Sciatic nerve (tissue), 2 donors: ENCODE measurements around the gene HSPBAP1. TPM values are rescaled to one million over a fixed set of nuclear protein-coding genes. Genes with fewer than 3 reads are reported as not detected.

ENCODE experiments used
- ATAC-seq: fragments of 200-7000 bp; cut with Tn5 transposase; one replicate; pipeline ENCODE4 v1.9.1; 2020; ENCODE audit warnings: mild to moderate bottlenecking, moderate library complexity
- DNase-seq: peaks from one replicate; pipeline ENCODE4 v3.0.0-alpha.2; 2020; ENCODE audit warnings: low spot score
- intact Hi-C: fragments of 100-400 bp; cut with DNase I; formaldehyde crosslinking; loops from one replicate; pipeline ENCODE4 v1.14.2; 2022
- total RNA-seq: library from RNA; stranded (reverse); fragmentation: NEBNext Ultra II Directional; extraction: Animal tissue kit (Norgen Biotek cat#: 25700); gene quantifications from one replicate; pipeline ENCODE4 v1.2.1, GENCODE V29; 2021
- donor health status: DM: no; HTN: no; CAD: no.
- donor health status: DM: no; HTN: no; CAD: no.

The HSPBAP1 gene, protein sequence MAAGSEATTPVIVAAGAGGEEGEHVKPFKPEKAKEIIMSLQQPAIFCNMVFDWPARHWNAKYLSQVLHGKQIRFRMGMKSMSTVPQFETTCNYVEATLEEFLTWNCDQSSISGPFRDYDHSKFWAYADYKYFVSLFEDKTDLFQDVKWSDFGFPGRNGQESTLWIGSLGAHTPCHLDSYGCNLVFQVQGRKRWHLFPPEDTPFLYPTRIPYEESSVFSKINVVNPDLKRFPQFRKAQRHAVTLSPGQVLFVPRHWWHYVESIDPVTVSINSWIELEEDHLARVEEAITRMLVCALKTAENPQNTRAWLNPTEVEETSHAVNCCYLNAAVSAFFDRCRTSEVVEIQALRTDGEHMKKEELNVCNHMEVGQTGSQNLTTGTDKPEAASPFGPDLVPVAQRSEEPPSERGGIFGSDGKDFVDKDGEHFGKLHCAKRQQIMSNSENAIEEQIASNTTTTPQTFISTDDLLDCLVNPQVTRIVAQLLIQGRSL
- total RNA-seq, result 15.9 TPM

DNA sequence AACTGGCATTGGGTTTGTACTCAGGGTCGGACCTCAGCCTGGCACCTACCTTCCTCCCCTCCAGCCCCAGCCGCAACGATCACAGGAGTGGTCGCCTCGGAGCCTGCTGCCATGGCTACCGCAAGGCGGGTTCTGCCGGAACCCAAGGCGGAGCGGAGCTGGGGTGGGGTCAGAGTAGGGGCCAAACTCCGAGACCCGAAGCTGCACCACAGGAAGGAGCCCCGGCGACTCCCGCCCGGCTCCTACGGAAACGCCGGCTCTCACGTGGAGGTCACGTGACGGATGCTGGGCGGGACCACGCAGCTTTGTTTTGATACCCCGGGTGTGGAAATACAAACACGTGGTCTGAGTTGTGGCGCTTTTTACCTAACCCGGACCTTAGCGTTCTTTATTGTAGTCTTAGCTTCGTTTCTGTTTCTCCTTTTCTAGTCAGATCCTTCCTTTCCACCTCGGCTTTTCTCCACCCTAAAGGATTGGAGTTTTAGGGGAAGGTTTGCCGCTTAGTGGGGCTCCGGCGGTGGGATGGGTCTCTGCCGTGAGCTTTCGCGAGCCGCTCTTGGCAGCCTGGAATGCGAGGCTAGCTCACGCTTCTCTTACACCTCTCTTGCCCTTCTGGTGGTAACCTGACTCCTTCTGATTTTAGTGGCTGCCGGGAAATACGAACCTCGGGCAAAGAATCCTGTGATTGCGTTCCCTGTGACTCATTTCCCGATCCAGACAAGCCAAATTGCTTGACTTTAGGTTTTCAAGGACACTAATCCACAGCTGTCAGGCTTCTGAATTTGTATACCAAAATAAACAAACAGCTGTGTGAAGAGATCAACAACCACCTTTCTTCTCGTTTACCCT lies at the start of gene HSPBAP1:
TSS of gene HSPBAP1 (minus strand) at position 264 of the 849 bp plus-strand sequence. CDS start at position 113, 151 bp downstream.
- DNase-seq (peak; percentile 96), ATAC-seq (peak; percentile 95)
- intact Hi-C loops, result no loop called here

DNA sequence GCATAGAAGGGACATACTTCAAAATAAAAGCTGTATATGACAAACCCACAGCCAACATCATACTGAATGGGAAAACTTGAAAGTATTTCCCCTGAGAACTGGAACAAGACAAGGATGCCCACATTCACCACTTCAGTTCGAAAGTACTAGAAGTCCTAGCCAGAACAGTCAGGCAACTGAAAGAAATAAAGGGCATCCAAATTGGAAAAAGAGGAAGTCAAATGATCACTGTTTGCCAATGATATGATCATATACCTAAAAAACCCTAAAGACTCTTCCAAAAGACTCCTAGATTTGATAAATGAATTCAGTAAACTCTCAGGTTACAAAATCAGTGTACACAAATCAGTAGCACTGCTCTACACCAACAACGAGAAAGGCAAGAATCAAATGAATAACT lies 42.0 kb upstream of the HSPBAP1 start:
- no peak for ATAC-seq
- no peak for DNase-seq
- intact Hi-C loops, result no loop called here

DNA sequence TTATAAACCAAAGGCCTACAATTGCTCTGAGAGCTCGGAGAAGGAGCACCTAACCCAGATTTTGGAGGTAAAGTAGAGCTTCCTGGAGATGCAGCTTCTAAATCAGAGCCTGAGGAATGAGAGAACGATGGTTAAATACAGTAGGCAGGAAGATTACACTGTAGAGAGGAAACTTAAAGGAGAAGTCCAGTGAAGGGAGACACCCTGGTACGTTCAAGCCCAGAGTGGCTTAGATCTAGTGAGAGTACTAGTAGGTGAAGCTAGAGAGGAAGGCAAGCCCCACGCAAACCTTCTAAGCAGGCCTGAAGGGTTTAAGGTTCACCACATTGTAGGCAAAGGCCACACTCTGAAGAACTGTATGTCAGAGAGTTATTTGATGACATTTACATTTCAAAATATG lies 34.6 kb upstream of the HSPBAP1 start:
- DNase-seq (no peak), ATAC-seq (no peak)
- intact Hi-C loops, result no loop called here

DNA sequence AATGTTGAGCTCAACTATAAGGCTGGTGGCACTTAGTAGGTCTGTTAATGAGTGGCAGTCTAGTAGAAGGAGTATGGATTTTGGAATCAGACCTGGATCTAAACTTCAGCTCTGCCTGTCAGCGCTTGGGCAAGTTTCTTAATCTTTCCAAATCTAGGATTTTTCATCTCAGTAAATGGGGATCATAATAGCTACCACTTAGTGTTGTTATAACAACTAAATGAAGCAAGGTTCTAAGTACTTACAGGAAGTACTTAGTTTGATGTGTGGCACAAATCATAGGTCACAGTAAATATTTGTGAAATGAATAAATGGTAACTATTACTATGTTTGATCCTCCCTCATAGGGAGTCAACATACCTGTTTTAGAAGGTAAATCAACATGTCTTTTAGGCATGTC lies 32.6 kb upstream of the HSPBAP1 start:
- ATAC-seq, result no peak
- DNase-seq, result no peak
- intact Hi-C loops, result no loop called here

DNA sequence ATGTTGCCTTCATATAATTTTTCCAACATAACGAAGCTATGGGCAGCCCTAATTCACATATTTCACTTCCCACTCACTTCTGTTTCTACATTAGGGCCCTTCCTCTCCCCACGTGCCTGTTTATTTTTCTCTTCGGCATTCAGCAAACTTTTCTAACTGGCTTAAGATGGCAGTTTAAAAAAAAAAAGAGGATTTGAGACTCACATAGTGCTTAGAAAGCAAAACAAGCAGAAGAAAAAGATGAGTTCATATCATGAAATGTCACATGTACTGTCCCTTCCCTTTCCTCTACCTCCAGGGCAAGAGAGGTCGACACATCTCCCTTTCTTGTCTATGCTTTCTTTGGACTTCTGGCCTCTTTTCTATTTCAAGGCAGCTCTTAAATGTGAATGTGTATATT lies 31.8 kb upstream of the HSPBAP1 start:
- intact Hi-C loops, result no loop called here
- peak; percentile 69 for ATAC-seq
- no peak for DNase-seq

DNA sequence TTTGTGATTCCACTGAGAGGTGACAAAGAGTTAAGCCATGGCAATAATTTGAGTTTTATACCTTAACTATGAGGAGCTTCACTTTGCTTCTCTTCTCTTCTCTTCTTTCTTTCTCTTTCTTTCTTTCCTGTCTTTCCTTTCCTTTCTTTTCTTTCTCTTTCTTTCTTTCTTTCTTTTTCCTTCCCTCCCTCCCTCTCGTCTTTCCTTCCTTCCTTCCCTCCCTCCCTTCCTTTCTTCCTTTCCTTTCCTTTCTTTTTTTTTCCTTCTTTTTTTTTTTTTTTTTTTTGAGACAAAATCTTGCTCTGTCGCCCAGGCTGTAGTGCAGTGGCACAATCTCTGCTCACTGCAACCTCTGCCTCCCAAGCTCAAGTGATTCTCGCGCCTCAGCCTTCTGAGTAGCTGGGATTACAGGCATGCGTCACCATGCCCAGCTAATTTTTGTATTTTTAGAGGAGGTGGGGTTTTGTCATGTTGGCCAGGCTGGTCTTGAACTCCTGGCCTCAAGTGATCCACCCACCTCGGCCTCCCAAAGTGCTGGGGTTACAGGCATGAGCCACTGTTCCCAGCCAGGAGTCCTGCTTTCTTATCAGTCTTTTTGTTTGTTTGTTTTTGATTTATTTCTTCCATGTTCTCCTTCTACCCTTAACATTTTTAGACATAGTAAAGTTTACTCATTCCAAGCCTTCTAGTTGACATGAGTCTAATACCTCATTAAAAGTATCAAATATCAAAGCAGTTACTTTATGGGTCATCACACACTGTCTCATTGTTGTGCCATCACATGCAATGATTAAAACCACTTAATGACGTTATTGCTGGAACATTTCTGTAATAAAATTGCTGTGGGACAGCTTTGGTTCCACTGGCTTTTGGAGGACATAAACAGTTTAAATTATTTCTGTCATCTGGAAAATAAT lies 31.1 kb upstream of the HSPBAP1 start:
- DNase-seq, result no peak
- ATAC-seq, result no peak
- intact Hi-C loops, result no loop called here

DNA sequence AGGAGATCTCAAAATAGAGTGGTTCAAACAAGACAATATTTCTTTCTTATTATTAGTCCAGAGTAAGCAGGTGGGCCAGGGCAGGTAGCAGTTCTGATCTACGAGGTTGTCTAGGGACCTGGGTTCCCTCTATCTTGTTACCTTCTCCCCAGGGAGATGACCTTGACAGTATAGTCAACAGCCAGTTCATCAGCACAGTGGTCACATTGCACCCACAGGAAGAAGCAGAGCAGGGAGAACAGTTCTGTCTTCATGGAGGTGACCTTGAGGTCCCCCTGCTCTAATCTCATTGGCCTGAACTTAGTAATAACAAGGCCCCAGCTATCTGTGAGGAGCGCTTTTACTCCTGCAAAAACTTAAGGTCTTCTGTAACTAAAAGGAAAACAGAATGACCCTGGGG lies 23.0 kb upstream of the HSPBAP1 start:
- DNase-seq (no peak), ATAC-seq (no peak)
- intact Hi-C loops, result no loop called here

DNA sequence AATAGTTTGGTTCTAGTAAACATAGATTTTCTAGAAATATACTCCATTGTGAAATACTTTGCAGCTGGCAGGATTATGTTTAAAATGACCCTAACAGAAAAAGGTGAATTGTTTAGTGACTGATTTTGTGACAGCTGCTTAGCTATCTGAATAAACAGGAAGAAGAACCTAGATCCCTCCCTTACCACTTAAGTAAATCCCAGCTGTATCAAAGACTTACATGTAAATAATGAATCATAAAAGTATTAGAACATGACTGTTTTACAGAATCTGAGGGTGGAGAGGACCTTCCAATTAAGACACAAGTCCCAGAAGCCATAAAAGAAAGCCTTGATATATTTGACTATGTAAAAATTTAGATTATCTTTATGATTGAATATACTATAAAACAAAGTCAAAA lies 17.1 kb upstream of the HSPBAP1 start:
- DNase-seq (no peak), ATAC-seq (no peak)
- intact Hi-C loops, result no loop called here

DNA sequence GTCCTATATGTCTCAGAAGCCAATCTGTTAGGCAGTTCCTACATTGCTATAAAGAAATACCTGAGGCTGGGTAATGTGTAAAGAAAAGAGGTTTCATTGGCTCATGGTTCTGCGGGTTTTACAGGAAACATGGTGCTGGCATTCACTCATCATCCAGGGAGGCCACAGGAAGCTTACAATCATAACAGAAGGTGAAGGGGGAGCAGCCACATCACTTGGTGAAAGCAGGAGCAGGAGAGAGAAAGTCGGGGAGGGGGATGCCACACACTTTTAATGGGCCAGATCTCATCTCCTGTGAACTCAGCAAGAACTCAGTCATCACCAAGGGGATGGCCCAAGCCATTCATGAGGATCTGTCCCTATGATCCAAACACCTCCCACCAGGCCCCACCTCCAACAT lies 10.3 kb upstream of the HSPBAP1 start:
- no peak for ATAC-seq
- no peak for DNase-seq
- intact Hi-C loops, result no loop called here

DNA sequence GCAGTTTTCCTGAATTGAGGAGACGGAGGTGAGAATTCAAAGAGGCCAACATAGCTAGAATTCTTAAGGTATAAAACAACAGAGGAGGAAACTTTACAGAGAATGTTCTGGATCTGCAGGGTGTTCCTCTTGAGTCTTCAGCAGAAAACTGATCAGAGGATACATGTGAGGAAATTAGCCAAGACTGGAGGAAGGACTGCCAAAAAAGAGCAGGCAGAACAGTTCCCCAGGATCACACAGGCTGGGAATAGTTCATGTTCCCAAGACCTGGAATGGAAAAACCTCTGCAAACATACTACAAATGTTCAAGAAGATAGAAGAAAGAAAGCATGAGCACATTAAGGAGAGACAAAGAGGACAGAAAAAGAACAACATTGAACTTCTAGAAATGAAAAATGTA lies 8.7 kb upstream of the HSPBAP1 start:
- intact Hi-C loops, result no loop called here
- DNase-seq, result no peak
- ATAC-seq, result no peak

DNA sequence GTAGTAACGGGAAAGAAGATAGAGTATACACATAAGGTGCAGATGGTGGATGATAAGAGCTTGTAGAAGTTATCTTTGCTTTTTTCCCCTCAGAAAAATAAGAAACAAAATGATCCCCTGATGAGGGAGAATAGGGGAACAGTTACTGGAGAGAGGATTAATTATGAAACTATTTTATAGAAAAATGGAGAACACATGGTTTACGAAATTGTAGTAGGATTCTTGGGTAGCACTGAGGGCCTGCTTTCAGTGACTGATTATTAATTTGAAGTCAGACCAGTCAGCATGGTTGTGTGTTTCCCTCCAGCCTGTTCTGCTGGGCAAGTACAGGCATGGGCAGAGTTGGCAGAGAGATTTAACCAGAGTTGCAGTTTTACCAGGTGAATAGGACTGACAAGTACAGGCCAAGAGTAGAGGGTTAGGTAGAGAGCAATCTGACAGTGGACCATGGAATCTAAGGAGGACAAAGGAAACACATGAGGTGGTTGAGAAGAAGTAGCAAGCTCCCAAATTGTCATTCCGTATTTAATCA lies 7.1 kb upstream of the HSPBAP1 start:
- ATAC-seq (no peak), DNase-seq (no peak)
- intact Hi-C loops, result no loop called here

DNA sequence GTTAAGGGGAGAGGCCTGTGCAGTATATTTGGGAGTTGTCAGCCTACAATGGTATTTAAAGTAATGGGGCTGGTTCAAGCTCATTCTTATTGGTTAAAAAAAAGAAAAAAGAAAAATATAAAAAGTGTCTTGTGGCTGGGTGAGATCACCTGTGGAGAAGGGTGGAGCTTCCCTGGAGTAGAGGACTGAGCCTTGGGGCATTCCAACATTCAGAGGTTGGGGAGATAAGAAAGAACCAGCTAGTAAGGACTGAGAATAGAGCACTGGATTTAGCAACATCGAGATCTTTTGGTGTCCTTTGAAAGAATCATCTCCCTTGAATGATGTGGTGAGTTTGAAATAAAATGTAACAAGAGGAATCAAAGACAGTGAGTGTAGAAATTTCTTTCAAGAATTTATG lies 6.4 kb upstream of the HSPBAP1 start:
- DNase-seq (no peak), ATAC-seq (no peak)
- intact Hi-C loops, result no loop called here

DNA sequence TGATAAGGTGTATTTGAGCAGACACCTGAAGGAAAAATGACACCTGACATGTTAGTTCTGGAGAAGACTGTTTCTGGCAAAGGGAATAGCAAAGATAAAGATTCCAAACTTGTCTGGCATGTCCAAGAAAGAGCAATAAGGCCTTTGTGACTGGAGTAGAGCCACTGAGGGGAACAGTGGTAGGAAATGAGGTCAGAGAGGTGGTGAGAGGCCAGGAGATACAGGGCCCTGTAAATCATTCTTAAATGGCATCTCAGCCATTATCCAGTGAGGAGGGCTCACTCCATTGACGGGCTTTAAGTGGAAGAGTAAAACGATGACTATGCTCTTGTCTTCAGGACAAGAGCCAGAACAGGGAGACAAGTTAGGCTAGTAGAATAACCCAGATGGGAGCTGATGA lies 5.7 kb upstream of the HSPBAP1 start:
- ATAC-seq (no peak), DNase-seq (no peak)
- intact Hi-C loops, result no loop called here

DNA sequence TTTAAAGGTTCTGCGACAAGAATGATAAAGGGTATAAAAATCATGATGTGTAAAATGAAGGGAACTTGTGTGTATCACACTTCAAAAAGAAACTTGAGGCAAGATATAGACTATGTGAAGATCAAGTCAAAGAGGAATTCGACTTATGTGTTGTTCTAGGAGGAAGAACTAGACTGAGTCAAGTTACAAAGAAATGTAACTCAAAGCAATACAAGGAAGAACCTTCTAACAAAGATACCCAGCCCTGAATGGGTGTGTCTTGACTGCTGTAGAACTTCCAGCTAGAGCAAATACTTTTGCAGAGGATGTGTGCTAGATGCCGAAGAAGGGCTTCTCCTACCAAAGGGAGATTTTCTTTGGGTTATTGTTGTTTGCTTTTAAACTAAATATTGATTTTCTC lies 3.7 kb upstream of the HSPBAP1 start:
- ATAC-seq, result no peak
- intact Hi-C loops, result no loop called here

DNA sequence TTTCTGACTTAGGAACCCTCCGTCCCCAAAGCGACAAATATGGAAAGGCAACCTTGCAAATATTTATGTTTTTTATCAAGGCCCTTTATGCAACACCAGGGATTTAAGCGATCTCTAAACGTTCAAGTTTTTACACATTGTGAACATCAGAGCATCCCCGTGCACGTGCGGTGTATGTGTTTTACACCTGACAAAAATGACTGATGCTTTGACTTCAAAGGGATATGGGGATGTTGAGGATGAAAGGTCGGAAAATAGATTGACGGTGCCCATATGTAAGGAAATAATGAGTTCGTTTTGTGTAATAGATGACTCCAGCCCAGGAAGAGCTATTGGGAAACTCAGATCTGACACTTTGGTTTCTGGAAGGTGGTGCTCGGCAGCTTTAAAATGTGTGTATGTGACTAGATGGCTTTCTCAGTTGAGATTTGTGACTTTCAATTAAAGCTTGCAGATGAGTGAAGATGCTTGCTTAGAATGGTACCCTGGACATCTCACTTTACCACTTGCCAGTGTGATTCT lies 2.1 kb upstream of the HSPBAP1 start:
- ATAC-seq (no peak), DNase-seq (no peak)
- intact Hi-C loops, result no loop called here

More for the DNA sequence above, 3.7 kb upstream of the HSPBAP1 start:
- DNase-seq, result no peak

DNA sequence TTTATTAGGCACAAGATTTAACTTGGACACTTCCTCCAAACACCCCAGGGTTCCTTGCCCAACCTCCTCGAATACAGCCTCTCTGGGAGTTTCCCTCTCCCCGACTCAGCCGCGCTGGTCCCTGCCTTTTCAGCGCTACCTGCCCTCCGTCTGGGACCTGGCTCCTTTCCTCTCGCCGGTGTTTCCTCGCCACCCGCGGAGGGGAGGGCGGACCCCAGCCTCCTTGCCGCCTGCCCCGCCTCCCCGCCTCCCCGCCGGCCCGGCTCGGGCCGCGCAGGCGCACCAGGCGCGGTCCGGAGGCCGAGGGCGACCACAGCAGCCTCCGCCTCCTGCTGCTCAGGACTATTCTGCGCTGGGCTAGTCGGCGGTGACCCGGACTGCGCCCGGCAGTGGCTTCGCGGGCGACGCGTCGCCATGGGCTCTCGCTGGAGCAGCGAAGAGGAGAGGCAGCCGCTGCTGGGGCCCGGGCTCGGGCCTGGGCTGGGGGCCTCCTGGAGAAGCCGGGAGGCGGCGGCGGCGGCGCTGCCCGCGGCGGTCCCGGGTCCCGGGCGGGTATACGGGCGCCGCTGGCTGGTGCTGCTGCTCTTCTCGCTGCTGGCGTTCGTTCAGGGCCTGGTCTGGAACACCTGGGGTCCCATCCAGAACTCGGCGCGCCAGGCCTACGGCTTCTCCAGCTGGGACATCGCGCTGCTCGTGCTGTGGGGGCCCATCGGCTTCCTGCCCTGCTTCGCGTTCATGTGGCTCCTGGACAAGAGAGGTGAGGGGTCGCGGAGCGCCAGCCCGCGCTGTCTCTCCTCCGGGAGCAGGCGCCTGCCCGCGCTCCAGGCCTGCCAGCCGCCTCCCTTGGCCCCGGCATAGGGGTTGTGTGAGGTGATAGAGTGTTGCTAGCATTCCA lies 1.4 kb upstream of the HSPBAP1 start, which contains the start of gene SLC49A4:
TSS of gene SLC49A4 (plus strand) at position 291 of the 895 bp plus-strand sequence. CDS start at position 415, 124 bp downstream.
- intact Hi-C loops, result no loop called here

DNA sequence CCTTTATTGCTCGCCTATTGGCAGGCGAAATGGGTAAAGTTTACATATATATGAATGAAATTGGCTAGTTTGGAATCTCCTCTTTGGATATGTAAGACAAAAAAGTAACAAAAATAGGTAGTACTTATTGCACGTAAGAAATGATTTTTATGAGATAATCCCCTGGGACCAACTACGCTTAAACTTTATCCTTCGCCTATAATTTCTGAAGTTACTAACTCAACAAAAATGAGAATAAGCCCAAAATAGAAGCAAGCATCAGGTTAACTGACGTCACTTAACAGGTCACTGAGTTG lies 800 bp upstream of the HSPBAP1 start:
- intact Hi-C loops, result no loop called here

More for the DNA sequence above, 1.4 kb upstream of the HSPBAP1 start, which contains the start of gene SLC49A4:
- peak; percentile 81 for DNase-seq
- ATAC-seq, result peak; percentile 85

More for the DNA sequence above, 800 bp upstream of the HSPBAP1 start:
- ATAC-seq (no peak), DNase-seq (no peak)
